ENCODE results near the gene FRMD1. TPM values are rescaled to one million over a fixed set of nuclear protein-coding genes. Genes with fewer than 3 reads are reported as not detected.

The FRMD1 gene
- total RNA-seq, 1 experiment from 2014 or later, result not detected

GRCh38 chr6:168045706-168046620, 33.0 kb downstream of the FRMD1 start:
- H4K20me1 ChIP-seq (ENCODE audit: insufficient read depth), result no peaks in the 10 kb centered on the region
- no peak overlapping the region for H2AFZ ChIP-seq (ENCODE audit: low read depth, low read length, poor library complexity, severe bottlenecking)
- H3K27me3 ChIP-seq (ENCODE audit: insufficient read depth, low read length), result no peaks in the 10 kb centered on the region
- H3K9me2 ChIP-seq (ENCODE audit: insufficient read depth), result no peaks in the 10 kb centered on the region
- ATAC-seq, result no peak
- CTCF ChIA-PET, result interaction anchor here (1.7 kb wide), 1 partner anchor 72 kb away, joined by 3 read pairs; no protein-coding TSS in a partner anchor
- no peak overlapping the region for H3K27ac ChIP-seq (ENCODE audit: low read depth, low read length)
- no peaks in the 10 kb centered on the region for H3K36me3 ChIP-seq (ENCODE audit: control insufficient read depth in 1 of 2, insufficient read depth in 2 of 2, low read length in 2 of 2)
- no peak overlapping the region for H3K9ac ChIP-seq (ENCODE audit: low read length)
- H3K9me3 ChIP-seq (ENCODE audit: control insufficient read depth in 1 of 2, insufficient read depth in 1 of 2, low read depth in 1 of 2, low read length in 2 of 2), result no peaks in the 10 kb centered on the region
- no peak for DNase-seq (ENCODE audit: low read depth, low spot score)
- BruUV-seq (replicated peaks), result no TSS peak
- intact Hi-C loops (cut with micrococcal nuclease), result no loop called here
- no peak overlapping the region for H3K4me3 ChIP-seq (replicated peaks in 1 of 2; ENCODE audit: low read depth in 1 of 2, low read length in 2 of 2)
- POLR2A ChIA-PET, result no interaction called here
- H3K79me2 ChIP-seq (ENCODE audit: insufficient read depth, low read length), result no peaks in the 10 kb centered on the region
- no peaks in the 10 kb centered on the region for H3K4me1 ChIP-seq (ENCODE audit: control insufficient read depth in 1 of 2, insufficient read depth in 2 of 2, low read length in 2 of 2)
- RAD21 ChIA-PET (ENCODE audit: low non-redundant PET in 1 of 2, low total read pairs in 2 of 2, uncharacterized antibody in 2 of 2, unreplicated experiment in 2 of 2), result no interaction called here
- TF ChIP-seq SP1 (IDR thresholded peaks at IDR 0.05; ENCODE audit: low read depth) (no peak), EGR1 (IDR thresholded peaks at IDR 0.05; ENCODE audit: low read depth) (no peak), ZBTB33 (IDR thresholded peaks at IDR 0.05; ENCODE audit: extremely low read depth, insufficient replicate concordance, low read length) (no peak), REST (IDR thresholded peaks at IDR 0.05; ENCODE audit: low read depth) (no peak), YY1 (IDR thresholded peaks at IDR 0.05; ENCODE audit: extremely low read depth, insufficient replicate concordance, low read depth, low read length) (no peak), ELF1 (IDR thresholded peaks at IDR 0.05; ENCODE audit: borderline replicate concordance, low read depth) (no peak), RAD21 (IDR thresholded peaks at IDR 0.05; ENCODE audit: low read depth) (no peak), POLR2A (IDR thresholded peaks at IDR 0.05; ENCODE audit: borderline replicate concordance, extremely low read depth, insufficient read depth, insufficient read length) (no peak), JUND (IDR thresholded peaks at IDR 0.05) (no peak), ATF3 (IDR thresholded peaks at IDR 0.05) (no peak), ZNF274 (IDR thresholded peaks at IDR 0.05; ENCODE audit: low read depth, low read length) (no peak)
- no peak overlapping the region for H3K4me2 ChIP-seq (ENCODE audit: low read length)

Data from HCT116 (cell line).